NB4 (cell line): ENCODE results near the gene KIF3B.

ENCODE experiments used
- MYC ChIP-seq: IDR thresholded peaks from 2 replicates; pipeline ENCODE4 v1.6.1; 2011; ENCODE audit warnings: low read depth, low read length
- TF ChIP-seq, protein P1 (sequence below): IDR thresholded peaks from one replicate; pipeline ENCODE4 v1.5.1; 2012; ENCODE audit warnings: low read depth, low read length

DNA sequence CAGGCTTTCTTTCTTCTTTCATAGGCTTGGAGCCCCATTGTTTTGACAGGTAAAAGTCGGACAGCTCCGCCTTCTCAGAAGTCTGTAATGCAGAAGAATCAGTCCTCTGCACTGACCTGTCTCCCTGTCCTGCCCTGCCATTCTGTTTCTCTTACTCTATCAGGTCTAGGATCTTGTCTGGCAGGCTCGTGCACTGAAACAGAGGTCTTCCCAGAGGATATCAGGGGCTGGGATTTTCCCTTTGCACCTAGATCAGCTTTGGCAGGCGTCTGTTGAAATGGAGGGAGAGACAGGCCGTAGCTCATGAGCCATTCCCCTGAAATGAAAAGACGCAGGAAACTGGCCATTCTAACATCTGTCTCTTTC lies 25.0 kb downstream of the KIF3B start:
- no peak for TF ChIP-seq MYC
- TF ChIP-seq, protein P1, sequence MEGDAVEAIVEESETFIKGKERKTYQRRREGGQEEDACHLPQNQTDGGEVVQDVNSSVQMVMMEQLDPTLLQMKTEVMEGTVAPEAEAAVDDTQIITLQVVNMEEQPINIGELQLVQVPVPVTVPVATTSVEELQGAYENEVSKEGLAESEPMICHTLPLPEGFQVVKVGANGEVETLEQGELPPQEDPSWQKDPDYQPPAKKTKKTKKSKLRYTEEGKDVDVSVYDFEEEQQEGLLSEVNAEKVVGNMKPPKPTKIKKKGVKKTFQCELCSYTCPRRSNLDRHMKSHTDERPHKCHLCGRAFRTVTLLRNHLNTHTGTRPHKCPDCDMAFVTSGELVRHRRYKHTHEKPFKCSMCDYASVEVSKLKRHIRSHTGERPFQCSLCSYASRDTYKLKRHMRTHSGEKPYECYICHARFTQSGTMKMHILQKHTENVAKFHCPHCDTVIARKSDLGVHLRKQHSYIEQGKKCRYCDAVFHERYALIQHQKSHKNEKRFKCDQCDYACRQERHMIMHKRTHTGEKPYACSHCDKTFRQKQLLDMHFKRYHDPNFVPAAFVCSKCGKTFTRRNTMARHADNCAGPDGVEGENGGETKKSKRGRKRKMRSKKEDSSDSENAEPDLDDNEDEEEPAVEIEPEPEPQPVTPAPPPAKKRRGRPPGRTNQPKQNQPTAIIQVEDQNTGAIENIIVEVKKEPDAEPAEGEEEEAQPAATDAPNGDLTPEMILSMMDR, result no peak
